ENCODE data around the gene HELZ. TPM values are rescaled to one million over a fixed set of nuclear protein-coding genes. Genes with fewer than 3 reads are reported as not detected.

The HELZ gene
- total RNA-seq, 1 donor from 2014 or later, result 86.6 TPM

DNA sequence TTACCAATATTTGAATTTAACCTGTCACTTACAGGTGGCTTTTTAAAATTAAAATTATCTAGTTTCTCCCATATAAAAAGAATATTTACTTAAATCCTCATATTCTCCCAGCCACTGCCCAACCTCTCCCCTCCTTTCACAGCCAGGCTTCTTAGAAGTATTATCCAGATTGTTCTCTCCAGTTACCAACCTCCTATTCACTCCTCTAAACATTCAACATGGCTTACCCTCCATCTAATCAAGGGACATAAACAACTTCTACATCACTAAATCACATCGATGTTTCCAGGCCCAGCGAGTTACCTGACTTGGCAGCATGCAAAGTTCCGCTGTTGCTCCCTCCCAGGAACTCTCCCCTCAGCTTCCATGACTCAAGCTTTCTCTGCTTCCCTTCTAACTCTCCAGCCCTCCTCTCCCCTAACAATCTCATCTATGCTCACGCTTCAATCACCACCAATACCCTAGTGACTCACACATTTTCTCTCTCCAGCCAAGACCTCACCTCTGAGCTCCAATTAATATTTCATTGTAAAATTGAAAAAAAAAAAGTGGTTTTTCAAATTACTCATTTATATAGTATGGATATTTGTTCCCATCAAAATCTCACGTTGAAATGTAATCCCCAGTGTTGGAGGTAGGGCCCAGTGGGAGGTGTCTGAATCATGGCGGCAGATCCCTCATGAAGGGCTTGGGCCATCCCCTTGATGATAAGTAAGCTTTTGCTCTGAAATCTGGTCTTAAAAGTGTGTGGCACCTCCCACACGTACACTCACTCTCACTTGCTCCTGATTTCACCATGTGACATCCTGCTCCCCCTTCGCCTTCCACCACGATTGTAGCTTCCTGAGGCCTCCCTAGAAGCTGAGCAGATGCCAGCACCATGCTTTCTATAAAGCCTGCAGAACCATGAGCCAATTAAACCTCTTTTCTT, 88.5 kb downstream of the HELZ start:
- DNase-seq (ENCODE audit: low spot score in 2 of 2, unreplicated experiment in 2 of 2), result no peak
- Mint-ChIP-seq H3K4me3 (no peak overlapping the region), H3K9me3 (peaks cover 15% of the 10 kb centered on the region), H3K36me3 (peaks cover 32% of the 10 kb centered on the region), H3K27me3 (ENCODE audit: low read depth) (no peaks in the 10 kb centered on the region), H3K27ac (no peak overlapping the region), H3K4me1 (peaks cover 8% of the 10 kb centered on the region)
- TF ChIP-seq, protein P1, sequence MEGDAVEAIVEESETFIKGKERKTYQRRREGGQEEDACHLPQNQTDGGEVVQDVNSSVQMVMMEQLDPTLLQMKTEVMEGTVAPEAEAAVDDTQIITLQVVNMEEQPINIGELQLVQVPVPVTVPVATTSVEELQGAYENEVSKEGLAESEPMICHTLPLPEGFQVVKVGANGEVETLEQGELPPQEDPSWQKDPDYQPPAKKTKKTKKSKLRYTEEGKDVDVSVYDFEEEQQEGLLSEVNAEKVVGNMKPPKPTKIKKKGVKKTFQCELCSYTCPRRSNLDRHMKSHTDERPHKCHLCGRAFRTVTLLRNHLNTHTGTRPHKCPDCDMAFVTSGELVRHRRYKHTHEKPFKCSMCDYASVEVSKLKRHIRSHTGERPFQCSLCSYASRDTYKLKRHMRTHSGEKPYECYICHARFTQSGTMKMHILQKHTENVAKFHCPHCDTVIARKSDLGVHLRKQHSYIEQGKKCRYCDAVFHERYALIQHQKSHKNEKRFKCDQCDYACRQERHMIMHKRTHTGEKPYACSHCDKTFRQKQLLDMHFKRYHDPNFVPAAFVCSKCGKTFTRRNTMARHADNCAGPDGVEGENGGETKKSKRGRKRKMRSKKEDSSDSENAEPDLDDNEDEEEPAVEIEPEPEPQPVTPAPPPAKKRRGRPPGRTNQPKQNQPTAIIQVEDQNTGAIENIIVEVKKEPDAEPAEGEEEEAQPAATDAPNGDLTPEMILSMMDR (IDR thresholded peaks at IDR 0.05; ENCODE audit: unreplicated experiment), result no peak

DNA sequence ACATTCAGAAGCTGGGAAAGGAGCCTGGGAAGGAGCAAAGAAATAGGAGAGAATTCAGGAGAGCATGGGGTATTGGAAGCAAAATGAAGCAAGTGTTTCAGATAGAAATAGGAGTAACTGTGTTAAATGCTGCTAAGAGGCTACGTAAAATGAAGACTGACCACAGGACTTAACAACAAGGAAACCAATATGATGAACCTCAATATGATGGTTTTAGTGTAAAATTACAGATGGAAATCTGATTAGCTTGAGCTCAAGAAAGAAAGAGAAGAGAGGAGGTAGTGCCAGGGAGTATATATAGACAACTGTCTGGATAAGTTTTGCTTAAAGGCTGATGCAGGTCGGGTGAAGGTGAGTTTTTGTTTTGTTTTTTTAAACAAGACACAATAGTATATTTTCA, 92.2 kb downstream of the HELZ start:
- H3K9me3 Mint-ChIP-seq, result peaks cover 15% of the 10 kb centered on the region
- DNase-seq (ENCODE audit: low spot score in 2 of 2, unreplicated experiment in 2 of 2), result no peak
- H3K27ac Mint-ChIP-seq, result no peak overlapping the region
- H3K27me3 Mint-ChIP-seq (ENCODE audit: low read depth), result no peaks in the 10 kb centered on the region
- H3K4me1 Mint-ChIP-seq, result peaks cover 3% of the 10 kb centered on the region
- TF ChIP-seq, protein P1 (IDR thresholded peaks at IDR 0.05; ENCODE audit: unreplicated experiment), result no peak
- H3K4me3 Mint-ChIP-seq, result no peak overlapping the region
- H3K36me3 Mint-ChIP-seq, result peaks cover 38% of the 10 kb centered on the region

DNA sequence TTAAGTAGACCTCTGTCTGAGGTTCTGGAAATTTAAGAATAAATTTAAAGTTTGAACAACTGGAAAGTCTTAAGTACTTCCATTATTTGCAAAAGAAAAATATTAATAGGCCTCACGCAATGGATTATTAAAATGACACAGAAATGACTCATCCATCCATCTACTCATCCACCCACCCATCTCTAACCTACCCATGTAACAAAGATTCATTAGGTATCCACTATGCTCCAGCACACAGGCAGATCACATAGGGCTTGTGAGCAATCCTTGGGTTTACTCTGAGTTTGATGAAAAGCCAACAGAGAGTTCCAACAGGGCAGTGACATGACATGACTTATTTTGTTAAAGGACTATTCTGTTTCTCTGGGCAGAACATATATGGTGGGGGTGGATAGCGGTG, 93.3 kb downstream of the HELZ start:
- H3K27ac Mint-ChIP-seq, result no peak overlapping the region

DNA sequence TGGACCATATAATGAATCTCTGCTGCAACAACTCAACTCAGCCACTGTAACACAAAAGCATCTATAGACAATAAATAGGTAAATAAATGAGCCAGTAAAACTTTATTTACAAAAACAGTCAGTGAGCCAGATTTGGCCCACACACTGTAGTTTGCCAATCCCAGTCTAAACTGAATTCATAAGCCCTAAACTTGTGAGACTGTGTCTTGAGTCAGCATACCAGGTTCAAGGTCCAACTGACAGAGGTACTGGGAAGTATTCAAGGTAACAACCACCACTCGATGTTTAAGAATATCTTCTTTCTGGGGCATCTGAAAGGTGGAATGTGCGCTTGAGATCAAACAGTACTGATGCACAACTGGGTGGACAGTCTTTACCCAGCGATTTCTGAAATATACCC, 94.2 kb downstream of the HELZ start:
- DNase-seq (ENCODE audit: low spot score in 2 of 2, unreplicated experiment in 2 of 2), result no peak
- H3K9me3 Mint-ChIP-seq, result peaks cover 5% of the 10 kb centered on the region
- no peaks in the 10 kb centered on the region for H3K27me3 Mint-ChIP-seq (ENCODE audit: low read depth)
- H3K4me3 Mint-ChIP-seq, result no peak overlapping the region
- no peak overlapping the region for H3K27ac Mint-ChIP-seq
- peaks cover 31% of the 10 kb centered on the region for H3K36me3 Mint-ChIP-seq
- TF ChIP-seq, protein P1 (IDR thresholded peaks at IDR 0.05; ENCODE audit: unreplicated experiment), result no peak
- H3K4me1 Mint-ChIP-seq, result no peaks in the 10 kb centered on the region

More for the DNA sequence above, 93.3 kb downstream of the HELZ start:
- DNase-seq (ENCODE audit: low spot score in 2 of 2, unreplicated experiment in 2 of 2), result no peak
- Mint-ChIP-seq H3K4me3 (no peak overlapping the region), H3K9me3 (peaks cover 9% of the 10 kb centered on the region), H3K4me1 (no peaks in the 10 kb centered on the region), H3K27me3 (ENCODE audit: low read depth) (no peaks in the 10 kb centered on the region), H3K36me3 (peaks cover 34% of the 10 kb centered on the region)
- TF ChIP-seq, protein P1 (IDR thresholded peaks at IDR 0.05; ENCODE audit: unreplicated experiment), result no peak

DNA sequence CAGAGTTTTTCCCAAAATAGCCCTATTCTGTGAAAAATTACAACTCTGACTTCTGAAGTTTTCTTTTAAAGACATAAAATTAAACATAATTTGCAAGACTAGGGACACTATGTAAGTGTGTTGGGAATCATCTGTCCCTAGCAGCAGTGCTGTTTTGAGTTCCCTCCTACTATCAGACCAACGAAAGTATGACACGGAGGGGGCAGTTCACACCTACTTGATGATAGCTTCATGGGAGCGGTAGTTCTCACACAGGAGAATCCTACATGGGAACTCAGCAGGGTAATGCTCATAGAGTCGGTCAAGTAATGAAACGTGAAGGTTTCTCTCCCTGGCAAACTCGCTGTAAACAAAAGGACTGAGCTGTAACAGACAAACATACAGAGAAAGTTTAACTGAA, 96.6 kb downstream of the HELZ start:
- no peaks in the 10 kb centered on the region for H3K4me1 Mint-ChIP-seq
- peaks cover 46% of the 10 kb centered on the region for H3K36me3 Mint-ChIP-seq
- H3K27me3 Mint-ChIP-seq (ENCODE audit: low read depth), result no peaks in the 10 kb centered on the region
- no peak overlapping the region for H3K4me3 Mint-ChIP-seq
- H3K9me3 Mint-ChIP-seq, result no peaks in the 10 kb centered on the region
- H3K27ac Mint-ChIP-seq, result no peak overlapping the region
- DNase-seq (ENCODE audit: low spot score in 2 of 2, unreplicated experiment in 2 of 2), result no peak
- TF ChIP-seq, protein P1 (IDR thresholded peaks at IDR 0.05; ENCODE audit: unreplicated experiment), result no peak
